Activated T-helper 1 cell treated with Interleukin-2 at 50 U/mL for 16 hours (primary cell): ENCODE results near the gene PODXL.
"Not testable (repeated sequence)": the region's sequence is repeated elsewhere in the genome, so short reads cannot be mapped to it uniquely, and the experiment has no call there.

ENCODE experiments used
- DNase-seq: peaks from one replicate; pipeline ENCODE4 v3.0.0-alpha.2; 2020; ENCODE audit warnings: low read depth

PODXL gene

GRCh38 chr7:131489196-131489595 lies 67.2 kb downstream of the PODXL start:
- DNase-seq: no peak

- DNase-seq: no peak
These were observed 68.1 kb downstream of the PODXL start for GRCh38 chr7:131488361-131488760.

- DNase-seq: no peak
These were observed 69.2 kb downstream of the PODXL start for GRCh38 chr7:131487217-131487616.

DNA sequence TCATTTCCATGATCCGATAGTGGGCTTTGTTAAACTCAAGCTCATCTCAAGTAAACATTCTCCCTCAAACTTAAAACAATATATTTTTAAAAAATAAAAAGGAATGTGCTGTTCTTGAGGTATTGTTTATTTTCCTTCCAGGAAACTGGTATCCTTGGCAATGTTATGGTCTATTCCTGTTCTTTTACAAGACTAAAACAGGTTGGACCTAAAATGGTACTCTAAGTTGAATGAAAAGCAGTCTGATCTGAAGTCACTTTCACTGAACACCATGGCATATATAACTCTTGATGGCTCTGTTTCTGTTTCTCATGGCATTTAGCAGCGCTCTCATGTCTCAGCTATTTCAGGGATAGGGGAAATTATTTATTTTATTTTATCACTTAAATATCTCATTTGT lies 70.1 kb downstream of the PODXL start:
- DNase-seq: no peak

GRCh38 chr7:131483586-131483985 lies 72.8 kb downstream of the PODXL start:
- no peak for DNase-seq

- no peak for DNase-seq
These were observed 73.6 kb downstream of the PODXL start for GRCh38 chr7:131482800-131483199.

DNA sequence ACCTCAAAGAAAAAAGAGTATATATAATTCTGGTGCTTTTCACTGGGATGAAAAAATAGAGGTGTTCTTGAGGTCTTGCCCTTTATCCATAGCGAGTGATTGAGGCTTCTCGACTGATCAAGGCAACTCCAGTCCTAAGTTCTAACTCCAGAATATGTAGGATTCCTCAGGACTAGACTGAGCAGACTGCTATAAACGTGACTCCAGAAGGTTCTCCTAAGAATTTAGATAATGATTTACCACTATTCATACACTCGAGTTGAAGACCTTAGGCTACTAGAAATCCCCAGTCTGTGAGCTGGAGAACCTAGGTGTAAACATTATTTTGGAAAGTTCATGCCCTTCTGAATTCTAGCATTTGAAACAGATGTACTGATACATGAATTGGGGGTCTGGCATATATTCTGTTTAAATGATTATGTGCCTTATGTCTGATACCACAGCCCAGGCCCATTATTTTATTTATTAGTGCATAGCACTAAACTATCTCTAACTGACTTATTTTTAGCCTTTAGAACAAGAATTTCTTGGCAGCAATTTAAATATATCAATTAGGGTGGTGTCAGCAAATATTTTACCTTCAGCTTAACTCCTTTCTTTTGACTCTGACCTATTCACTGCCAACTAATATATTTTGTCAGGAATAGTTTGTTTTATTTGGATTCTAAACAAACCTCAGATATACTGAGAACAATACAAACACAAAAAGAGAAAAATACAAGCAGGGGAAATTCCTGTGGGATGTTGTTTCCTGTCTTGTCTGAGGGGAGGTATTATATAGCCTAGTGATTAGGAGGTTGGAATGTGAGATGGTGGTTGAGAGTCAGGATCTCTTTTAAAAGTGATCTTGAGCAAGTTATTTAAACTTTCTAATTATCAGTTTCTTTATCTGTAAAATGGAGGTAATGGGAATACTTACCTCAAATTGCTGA lies 75.8 kb downstream of the PODXL start:
- DNase-seq: no peak

- no peak for DNase-seq
These were observed 79.7 kb downstream of the PODXL start for GRCh38 chr7:131476740-131477139.

DNA sequence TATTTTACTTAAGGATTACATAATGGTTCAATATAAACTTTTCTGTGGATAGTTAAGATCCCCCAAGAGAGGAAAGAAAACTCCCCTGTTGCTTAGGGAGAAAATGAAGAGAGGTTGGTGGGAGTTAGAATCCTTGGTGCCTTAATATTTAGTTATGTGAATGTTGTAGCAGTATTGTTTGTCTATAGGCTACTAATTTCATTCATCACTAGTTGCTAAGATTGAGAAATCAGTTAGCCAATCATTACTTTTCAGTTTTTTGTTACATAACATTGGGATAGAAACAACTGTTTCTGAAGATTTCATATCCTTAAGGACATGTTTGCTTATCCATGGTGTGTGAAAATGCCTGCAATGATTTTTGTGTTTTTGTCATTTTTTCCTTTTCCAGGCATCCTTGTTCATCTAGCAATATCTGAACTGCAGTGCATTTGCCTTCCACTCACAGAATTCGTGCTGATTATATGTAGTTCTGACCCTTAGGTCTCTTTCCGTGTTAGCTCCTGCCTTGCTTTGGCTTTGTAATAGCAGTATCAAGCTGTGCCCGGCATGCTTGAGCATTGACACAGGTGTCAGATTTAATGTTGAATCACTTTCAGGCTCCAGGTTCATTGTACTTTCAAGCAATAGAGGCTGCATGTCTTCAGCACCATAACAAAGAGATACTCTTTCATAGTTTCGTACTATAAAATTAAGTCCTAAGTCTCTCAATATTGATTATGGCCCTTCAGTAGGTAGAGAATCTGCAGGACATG lies 85.0 kb downstream of the PODXL start:
- DNase-seq: no peak

- no peak for DNase-seq
These were observed 88.6 kb downstream of the PODXL start for GRCh38 chr7:131467788-131468187.

- no peak for DNase-seq
These were observed 89.6 kb downstream of the PODXL start for GRCh38 chr7:131466735-131467365.

- DNase-seq: not testable (repeated sequence)
These were observed 93.7 kb downstream of the PODXL start for GRCh38 chr7:131462715-131463114.

- DNase-seq: no peak
These were observed 94.4 kb downstream of the PODXL start for GRCh38 chr7:131462059-131462458.

DNA sequence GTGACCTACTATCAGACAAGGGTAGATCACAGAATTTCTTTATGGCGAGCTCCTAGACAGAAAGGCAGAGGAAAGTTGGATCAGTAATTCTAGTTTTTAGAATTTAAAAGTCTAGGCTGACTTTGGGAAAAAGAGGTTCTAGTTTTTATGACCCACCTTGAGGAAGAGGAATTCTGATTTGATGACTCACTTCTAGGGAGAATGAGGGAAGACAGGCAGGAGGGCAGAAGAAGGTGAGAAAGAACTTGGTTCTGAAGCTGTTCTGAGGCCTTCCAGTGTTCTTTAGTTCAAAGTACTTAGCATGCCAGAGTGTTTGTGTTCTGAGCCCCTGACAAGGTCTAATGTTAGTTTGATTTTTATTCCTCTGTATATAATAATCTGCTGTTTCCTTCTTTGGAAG lies 97.2 kb downstream of the PODXL start:
- DNase-seq: no peak

DNA sequence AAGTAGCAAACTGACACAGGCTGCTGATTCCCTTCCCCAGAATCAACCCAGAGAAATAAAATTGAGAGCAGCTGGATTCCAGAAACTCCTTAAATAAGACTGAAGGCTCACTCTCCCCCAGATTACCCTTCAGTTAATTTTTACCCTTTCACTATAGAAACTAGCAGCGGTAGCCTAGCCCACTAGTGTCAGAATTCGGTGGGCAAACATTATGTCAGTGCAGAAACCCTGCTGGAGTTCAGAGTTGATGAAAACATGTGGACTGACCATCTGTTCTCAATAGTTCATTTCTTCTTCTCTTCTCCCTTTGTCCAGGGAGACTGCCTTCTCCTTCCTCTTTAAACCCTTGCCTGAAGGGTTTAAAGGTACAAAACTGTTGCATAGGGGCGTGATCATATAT lies 100.1 kb downstream of the PODXL start:
- no peak for DNase-seq

DNA sequence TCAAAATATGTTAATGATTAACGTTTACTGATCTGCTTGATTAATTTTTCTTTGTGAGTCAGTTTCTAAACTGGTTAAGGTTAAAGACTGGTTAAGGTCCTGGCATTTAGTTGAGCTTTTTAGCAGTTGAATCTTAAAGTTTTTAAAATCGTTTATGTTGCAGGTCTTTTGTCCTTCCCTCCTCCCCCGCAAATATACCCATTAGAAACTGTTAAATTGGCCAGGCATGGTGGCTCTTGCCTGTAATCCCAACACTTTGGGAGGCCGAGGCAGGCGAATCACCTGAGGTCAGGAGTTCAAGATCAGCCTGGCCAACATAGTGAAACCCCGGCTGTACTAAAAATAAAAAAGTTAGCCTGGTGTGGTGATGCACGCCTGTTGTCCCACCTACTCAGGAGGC lies 100.9 kb downstream of the PODXL start:
- no peak for DNase-seq

DNA sequence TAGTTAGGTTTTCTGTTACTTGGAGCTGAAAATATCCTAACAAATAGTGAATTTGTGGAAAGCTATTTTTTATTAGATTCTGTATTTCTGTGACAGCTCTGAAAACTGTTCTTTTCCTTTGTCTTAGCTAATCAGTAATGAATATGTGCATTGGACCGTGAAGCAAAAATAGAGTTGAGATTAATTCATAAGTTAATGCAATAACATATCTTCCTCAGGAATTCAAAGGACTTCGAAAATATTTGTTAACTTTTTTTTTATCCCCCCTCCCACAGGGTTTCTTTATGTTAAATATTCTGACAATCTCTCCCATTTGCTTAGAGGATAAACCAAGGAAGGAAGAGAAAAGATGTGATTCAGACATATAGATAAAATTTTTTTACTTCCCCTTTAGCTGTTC lies 101.4 kb downstream of the PODXL start:
- DNase-seq: no peak

- DNase-seq: no peak
These were observed 101.9 kb downstream of the PODXL start for GRCh38 chr7:131454498-131454897.
